KMS-11 (cell line): Measurements from ENCODE around the gene MAP2K2.

ENCODE experiments used
- H2AFZ ChIP-seq: fragments of 200-600 bp; sonication (generic); 2 replicates; pipeline ENCODE4 v1.6.1; 2016; ENCODE audit warnings: antibody characterized with exemption, mixed run types, low read depth
- H3K27ac ChIP-seq: fragments of 200-600 bp; sonication (generic); 2 replicates; pipeline ENCODE4 v1.6.1; 2016; ENCODE audit warnings: mild to moderate bottlenecking, mixed run types
- H3K27me3 ChIP-seq: fragments of 200-600 bp; sonication (generic); 2 replicates; pipeline ENCODE4 v1.6.1; 2017; ENCODE audit warnings: mild to moderate bottlenecking, low read depth, mixed run types, moderate library complexity; ENCODE audit not compliant: insufficient read depth
- H3K36me3 ChIP-seq: fragments of 200-600 bp; sonication (generic); 2 replicates; pipeline ENCODE4 v1.6.1; 2017; ENCODE audit warnings: mild to moderate bottlenecking, mixed run types; ENCODE audit not compliant: insufficient read depth
- H3K4me1 ChIP-seq: fragments of 200-600 bp; sonication (generic); 2 replicates; pipeline ENCODE4 v1.6.1; 2016; ENCODE audit warnings: mild to moderate bottlenecking, low read depth, mixed run types; ENCODE audit not compliant: poor library complexity, severe bottlenecking
- H3K4me2 ChIP-seq: fragments of 200-600 bp; sonication (generic); 2 replicates; pipeline ENCODE4 v1.7.0; 2016; ENCODE audit warnings: mild to moderate bottlenecking, mixed run types
- H3K4me3 ChIP-seq: fragments of 200-600 bp; sonication (generic); IDR thresholded peaks from 2 replicates; pipeline ENCODE4 v1.6.1; 2017; ENCODE audit warnings: low read depth, low read length, mixed read lengths; ENCODE audit not compliant: insufficient read depth
- H3K79me2 ChIP-seq: fragments of 200-600 bp; sonication (generic); 2 replicates; pipeline ENCODE4 v1.6.1; 2016; ENCODE audit warnings: low read depth, mixed run types; ENCODE audit not compliant: insufficient read depth
- H3K9ac ChIP-seq: fragments of 200-600 bp; sonication (generic); 2 replicates; pipeline ENCODE4 v1.6.1; 2016; ENCODE audit warnings: mild to moderate bottlenecking, mixed run types
- H4K20me1 ChIP-seq: fragments of 200-600 bp; sonication (generic); 2 replicates; pipeline ENCODE4 v1.6.1; 2016; ENCODE audit warnings: mild to moderate bottlenecking, mixed run types; ENCODE audit not compliant: insufficient read depth
- CTCF ChIP-seq: fragments of 200-600 bp; sonication (generic); conservative IDR thresholded peaks from 2 replicates; pipeline ENCODE4 v1.6.1; 2017; ENCODE audit warnings: low read depth, mild to moderate bottlenecking, antibody characterized with exemption, low read length, moderate library complexity, mixed read lengths

Gene MAP2K2

GRCh38 chr19:4119763-4120162, 4.2 kb downstream of the MAP2K2 start:
- peaks cover 6% of the 10 kb centered on the region for H3K4me1 ChIP-seq
- no peak overlapping the region for H3K4me2 ChIP-seq
- H3K9ac ChIP-seq, result no peak overlapping the region
- no peak for TF ChIP-seq CTCF
- H2AFZ ChIP-seq, result no peak overlapping the region
- no peaks in the 10 kb centered on the region for H4K20me1 ChIP-seq
- no peaks in the 10 kb centered on the region for H3K27me3 ChIP-seq
- no peak overlapping the region for H3K4me3 ChIP-seq
- no peak overlapping the region for H3K27ac ChIP-seq
- H3K36me3 ChIP-seq, result no peaks in the 10 kb centered on the region
- H3K79me2 ChIP-seq, result peaks cover 22% of the 10 kb centered on the region

GRCh38 chr19:4115818-4116385, 8.0 kb downstream of the MAP2K2 start:
- TF ChIP-seq CTCF, result no peak
- H3K4me3 ChIP-seq, result no peak overlapping the region
- no peak overlapping the region for H3K27ac ChIP-seq
- no peaks in the 10 kb centered on the region for H3K27me3 ChIP-seq
- no peaks in the 10 kb centered on the region for H3K36me3 ChIP-seq
- H3K9ac ChIP-seq, result no peak overlapping the region
- H3K4me1 ChIP-seq, result no peaks in the 10 kb centered on the region
- no peaks in the 10 kb centered on the region for H4K20me1 ChIP-seq
- peaks cover 10% of the 10 kb centered on the region; the same call in 1 of the 2 replicates for H3K79me2 ChIP-seq
- H2AFZ ChIP-seq, result no peak overlapping the region
- no peak overlapping the region for H3K4me2 ChIP-seq

- H3K36me3 ChIP-seq, result no peaks in the 10 kb centered on the region
- no peak overlapping the region for H3K4me2 ChIP-seq
- H3K79me2 ChIP-seq, result 0 out of 2 replicates have a peak, but pooled peaks cover 4% of the 10 kb centered on the region
- no peaks in the 10 kb centered on the region for H3K4me1 ChIP-seq
- H3K4me3 ChIP-seq, result no peak overlapping the region
- H3K27ac ChIP-seq, result no peak overlapping the region
- no peak for TF ChIP-seq CTCF
- no peaks in the 10 kb centered on the region for H3K27me3 ChIP-seq
- no peaks in the 10 kb centered on the region for H4K20me1 ChIP-seq
- no peak overlapping the region for H2AFZ ChIP-seq
- no peak overlapping the region for H3K9ac ChIP-seq
These were observed 8.7 kb downstream of the MAP2K2 start for GRCh38 chr19:4115050-4115817.

- no peaks in the 10 kb centered on the region for H3K79me2 ChIP-seq
- H2AFZ ChIP-seq, result no peak overlapping the region
- no peak overlapping the region for H3K9ac ChIP-seq
- no peaks in the 10 kb centered on the region for H3K36me3 ChIP-seq
- no peaks in the 10 kb centered on the region for H4K20me1 ChIP-seq
- H3K4me3 ChIP-seq, result no peak overlapping the region
- no peak for TF ChIP-seq CTCF
- no peaks in the 10 kb centered on the region for H3K4me1 ChIP-seq
- no peak overlapping the region for H3K4me2 ChIP-seq
- H3K27ac ChIP-seq, result no peak overlapping the region
- H3K27me3 ChIP-seq, result no peaks in the 10 kb centered on the region
These were observed 9.7 kb downstream of the MAP2K2 start for GRCh38 chr19:4114181-4114580.
